Measurements from ENCODE around the gene SEMA3B.

The SEMA3B gene

GRCh38 chr3:50238549-50239026 is 30.4 kb upstream of the SEMA3B start:
- DNase-seq: peak; percentile 34

- DNase-seq: no peak
Measured at GRCh38 chr3:50239649-50240048, 29.3 kb upstream of the SEMA3B start.

GRCh38 chr3:50241163-50241562 is 27.8 kb upstream of the SEMA3B start:
- no peak for DNase-seq

GRCh38 chr3:50241713-50242380 is 27.1 kb upstream of the SEMA3B start:
- DNase-seq: no peak

GRCh38 chr3:50242381-50242770 is 26.6 kb upstream of the SEMA3B start:
- DNase-seq: no peak

- DNase-seq: peak; percentile 92
Measured at GRCh38 chr3:50242851-50243542, 25.9 kb upstream of the SEMA3B start.

- DNase-seq: no peak
Measured at GRCh38 chr3:50243543-50243895, 25.4 kb upstream of the SEMA3B start.

- peak; percentile 39 for DNase-seq
Measured at GRCh38 chr3:50244813-50245212, 24.1 kb upstream of the SEMA3B start.

- DNase-seq: no peak
Measured at GRCh38 chr3:50245251-50245745, 23.6 kb upstream of the SEMA3B start.

- DNase-seq: peak; percentile 77
Measured at GRCh38 chr3:50245831-50246516, 23.0 kb upstream of the SEMA3B start.

GRCh38 chr3:50246517-50246954 is 22.4 kb upstream of the SEMA3B start:
- peak; percentile 66 for DNase-seq

GRCh38 chr3:50248387-50248786 is 20.6 kb upstream of the SEMA3B start:
- no peak for DNase-seq

- no peak for DNase-seq
Measured at GRCh38 chr3:50249457-50249856, 19.5 kb upstream of the SEMA3B start.

- no peak for DNase-seq
Measured at GRCh38 chr3:50250514-50250913, 18.4 kb upstream of the SEMA3B start.

- DNase-seq: no peak
Measured at GRCh38 chr3:50251220-50251619, 17.7 kb upstream of the SEMA3B start.

- DNase-seq: peak; percentile 61
Measured at GRCh38 chr3:50254577-50255250, 14.2 kb upstream of the SEMA3B start.

GRCh38 chr3:50255251-50255615 is 13.7 kb upstream of the SEMA3B start:
- no peak for DNase-seq

GRCh38 chr3:50256978-50257890 is 11.7 kb upstream of the SEMA3B start:
- DNase-seq: no peak

GRCh38 chr3:50258029-50258680 is 10.8 kb upstream of the SEMA3B start:
- no peak for DNase-seq

- DNase-seq: no peak
Measured at GRCh38 chr3:50258979-50259378, 10.0 kb upstream of the SEMA3B start.

GRCh38 chr3:50259432-50260026 is 9.4 kb upstream of the SEMA3B start:
- DNase-seq: no peak

All from MV-4-11 (cell line).